Medulla oblongata (tissue), 1 donor: ENCODE data around the gene ARHGAP31.
A peak's percentile ranks its signal among the peaks of the same experiment; 100 is the strongest.
"Not testable (repeated sequence)": the region's sequence is repeated elsewhere in the genome, so short reads cannot be mapped to it uniquely, and the experiment has no call there.

Source experiments
- DNase-seq: peaks from one replicate; pipeline ENCODE4 v3.0.0-alpha.2; 2015; ENCODE audit errors: extremely low spot score

Gene ARHGAP31

GRCh38 chr3:119293871-119294695 lies at the start of gene ARHGAP31:
Gene ARHGAP31, plus strand, starts transcription at chr3:119294383. Its CDS starts 522 bp downstream, at chr3:119294905.
- DNase-seq = peak; percentile 69

DNA sequence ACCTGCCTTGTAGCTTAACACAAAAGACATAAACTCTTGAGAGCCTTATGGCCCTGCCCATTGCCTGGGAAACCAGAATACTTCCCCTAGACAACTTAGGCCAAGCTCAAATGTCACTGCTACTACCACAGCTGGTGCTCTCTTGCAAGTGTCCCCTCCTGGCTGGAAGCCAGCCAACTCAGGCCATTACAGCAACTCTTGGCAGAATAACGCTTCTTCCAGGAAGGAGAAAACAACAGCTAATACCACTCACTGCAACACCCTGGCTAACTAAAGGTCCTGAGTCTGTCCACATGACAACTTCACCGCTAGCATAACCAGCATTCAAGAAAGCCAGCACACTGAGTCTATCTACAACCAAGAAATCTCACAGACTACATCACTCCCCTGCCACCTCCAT lies 48.4 kb upstream of the ARHGAP31 start:
- no peak for DNase-seq

GRCh38 chr3:119255214-119255613 lies 39.0 kb upstream of the ARHGAP31 start:
- no peak for DNase-seq

DNA sequence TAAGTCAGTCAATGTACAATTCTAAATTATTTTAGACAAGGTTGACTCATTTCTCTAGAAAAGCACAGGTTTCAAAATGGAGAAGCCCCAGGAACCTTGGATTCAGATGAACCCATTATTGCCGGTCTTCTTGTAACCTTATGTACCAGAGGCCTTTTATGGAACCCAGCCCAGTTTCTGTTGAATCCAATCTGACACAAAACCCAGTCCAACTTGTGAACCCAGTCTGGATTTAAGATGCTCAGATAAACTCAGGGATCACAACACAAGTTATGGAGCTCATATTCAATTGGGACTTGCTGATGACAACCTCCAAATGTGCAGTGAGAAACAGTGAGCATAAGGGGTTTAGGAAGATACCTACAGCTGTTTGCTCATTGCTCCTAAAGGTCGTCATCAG lies 37.1 kb upstream of the ARHGAP31 start:
- no peak for DNase-seq

GRCh38 chr3:119257654-119258410 lies 36.4 kb upstream of the ARHGAP31 start:
- peak; percentile 40 for DNase-seq

DNA sequence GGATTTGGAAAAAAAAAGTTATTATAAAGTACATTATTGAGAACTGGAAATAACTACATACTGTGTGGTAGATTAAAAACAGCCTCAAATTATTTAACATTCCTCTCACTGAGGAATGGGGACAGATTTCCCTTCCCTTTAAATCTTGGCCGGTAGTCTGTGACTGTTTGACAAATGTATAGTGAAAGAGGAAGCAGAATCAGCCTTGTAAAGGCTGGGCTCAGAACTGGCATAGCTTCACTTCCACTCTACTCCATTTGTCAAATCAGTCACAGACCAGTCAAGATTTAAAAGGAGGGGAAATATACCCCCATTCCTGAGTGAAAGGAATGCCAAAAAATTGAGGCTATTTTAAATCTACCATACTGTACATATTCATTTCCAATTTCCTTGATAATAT lies 35.3 kb upstream of the ARHGAP31 start:
- DNase-seq = peak; percentile 60

- DNase-seq = no peak
Observed at GRCh38 chr3:119259821-119260220, 34.4 kb upstream of the ARHGAP31 start.

DNA sequence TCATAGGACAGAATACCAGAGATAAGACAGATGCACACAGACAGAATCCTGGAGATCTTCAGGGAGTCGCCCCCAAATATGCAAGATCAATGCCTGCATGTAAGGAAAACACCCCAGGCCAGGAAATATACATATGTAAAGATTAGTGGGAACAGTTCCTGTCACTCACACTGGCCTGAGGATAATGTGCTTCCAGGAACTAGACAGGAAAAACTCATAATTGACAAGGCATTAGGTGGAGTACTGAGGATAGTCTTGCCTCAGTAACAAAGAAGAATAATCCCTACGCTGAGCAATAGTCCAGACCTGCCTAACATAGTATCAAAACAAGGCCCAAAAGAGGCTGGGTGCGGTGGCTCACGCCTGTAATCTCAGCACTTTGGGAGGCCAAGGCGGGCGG lies 33.1 kb upstream of the ARHGAP31 start:
- DNase-seq = no peak

- not testable (repeated sequence) for DNase-seq
Observed at GRCh38 chr3:119270212-119270611, 24.0 kb upstream of the ARHGAP31 start.

GRCh38 chr3:119276680-119277079 lies 17.5 kb upstream of the ARHGAP31 start:
- DNase-seq = no peak

GRCh38 chr3:119279101-119279554 lies 15.1 kb upstream of the ARHGAP31 start:
- peak; percentile 64 for DNase-seq

- peak; percentile 46 for DNase-seq
Observed at GRCh38 chr3:119279584-119280243, 14.5 kb upstream of the ARHGAP31 start.

- no peak for DNase-seq
Observed at GRCh38 chr3:119288669-119289403, 5.3 kb upstream of the ARHGAP31 start.

- no peak for DNase-seq
Observed at GRCh38 chr3:119289404-119289770, 4.8 kb upstream of the ARHGAP31 start.

GRCh38 chr3:119290613-119291012 lies 3.6 kb upstream of the ARHGAP31 start:
- DNase-seq = no peak

GRCh38 chr3:119291062-119291700 lies 3.0 kb upstream of the ARHGAP31 start:
- no peak for DNase-seq

DNA sequence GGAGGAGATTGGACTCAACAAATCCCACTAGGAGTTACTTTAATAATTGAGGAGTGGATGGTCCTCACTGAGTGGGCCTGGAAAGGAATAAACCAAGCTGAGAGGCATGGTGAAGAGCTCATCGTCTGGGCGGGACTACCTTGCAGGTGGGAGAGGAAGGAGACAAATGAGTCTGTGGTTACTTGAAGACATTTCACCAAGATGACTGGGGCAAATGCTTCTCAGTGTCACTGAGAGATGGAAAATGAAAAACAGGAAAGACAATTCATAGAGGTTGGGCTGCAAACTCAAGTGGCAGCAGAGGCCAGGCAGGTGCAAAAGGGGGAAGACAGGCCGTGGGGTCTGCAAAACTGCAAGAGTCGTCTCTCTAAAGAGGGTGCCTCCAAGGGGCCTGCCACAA lies 1.5 kb upstream of the ARHGAP31 start:
- DNase-seq = no peak

GRCh38 chr3:119293105-119293870 lies 895 bp upstream of the ARHGAP31 start:
- DNase-seq = no peak

GRCh38 chr3:119294696-119295671 lies 801 bp downstream of the ARHGAP31 start:
- DNase-seq = peak; percentile 57
